ENCODE results near the gene TEX44.

- no peak for TF ChIP-seq CTCF (IDR thresholded peaks at IDR 0.05; ENCODE audit: insufficient read depth, low read length)
- no peak for TF ChIP-seq GABPA (IDR thresholded peaks at IDR 0.05; ENCODE audit: low read depth)
Measured at GRCh38 chr2:231552752-231553151, 39.9 kb upstream of the TEX44 start.

Data from HL-60 (cell line).